ACC112 (cell line): ENCODE results near the gene CRABP2.

Source experiments
- H2AFZ ChIP-seq: fragments of 200-600 bp; sonication (generic); one replicate; pipeline ENCODE4 v1.6.0; 2017; ENCODE audit warnings: antibody characterized with exemption, low read length; ENCODE audit not compliant: unreplicated experiment
- H3K27ac ChIP-seq: fragments of 200-600 bp; sonication (generic); 2 replicates; pipeline ENCODE4 v1.5.1; 2014; ENCODE audit warnings: low read depth, mild to moderate bottlenecking, antibody characterized with exemption, low read length, moderate library complexity
- H3K27me3 ChIP-seq: fragments of 200-600 bp; sonication (generic); 2 replicates; pipeline ENCODE4 v1.6.1; 2014; ENCODE audit warnings: mild to moderate bottlenecking, antibody characterized with exemption, low read length, moderate library complexity, mixed read lengths; ENCODE audit not compliant: insufficient read depth
- H3K36me3 ChIP-seq: fragments of 200-600 bp; sonication (generic); 2 replicates; pipeline ENCODE4 v1.6.1; 2016; ENCODE audit warnings: mild to moderate bottlenecking, antibody characterized with exemption, low read length, moderate library complexity, mixed read lengths; ENCODE audit not compliant: insufficient read depth
- H3K4me1 ChIP-seq: fragments of 200-600 bp; sonication (generic); one replicate; pipeline ENCODE4 v1.6.1; 2016; ENCODE audit warnings: low read length, mixed read lengths; ENCODE audit not compliant: insufficient read depth, unreplicated experiment, control insufficient read depth
- H3K4me3 ChIP-seq: fragments of 200-600 bp; sonication (generic); 2 replicates; pipeline ENCODE4 v1.5.1; 2014; ENCODE audit warnings: mild to moderate bottlenecking, low read depth, low read length
- H3K79me2 ChIP-seq: fragments of 200-600 bp; sonication (generic); one replicate; pipeline ENCODE4 v1.6.0; 2016; ENCODE audit warnings: low read length; ENCODE audit not compliant: control insufficient read depth, unreplicated experiment, insufficient read depth

Gene CRABP2

DNA sequence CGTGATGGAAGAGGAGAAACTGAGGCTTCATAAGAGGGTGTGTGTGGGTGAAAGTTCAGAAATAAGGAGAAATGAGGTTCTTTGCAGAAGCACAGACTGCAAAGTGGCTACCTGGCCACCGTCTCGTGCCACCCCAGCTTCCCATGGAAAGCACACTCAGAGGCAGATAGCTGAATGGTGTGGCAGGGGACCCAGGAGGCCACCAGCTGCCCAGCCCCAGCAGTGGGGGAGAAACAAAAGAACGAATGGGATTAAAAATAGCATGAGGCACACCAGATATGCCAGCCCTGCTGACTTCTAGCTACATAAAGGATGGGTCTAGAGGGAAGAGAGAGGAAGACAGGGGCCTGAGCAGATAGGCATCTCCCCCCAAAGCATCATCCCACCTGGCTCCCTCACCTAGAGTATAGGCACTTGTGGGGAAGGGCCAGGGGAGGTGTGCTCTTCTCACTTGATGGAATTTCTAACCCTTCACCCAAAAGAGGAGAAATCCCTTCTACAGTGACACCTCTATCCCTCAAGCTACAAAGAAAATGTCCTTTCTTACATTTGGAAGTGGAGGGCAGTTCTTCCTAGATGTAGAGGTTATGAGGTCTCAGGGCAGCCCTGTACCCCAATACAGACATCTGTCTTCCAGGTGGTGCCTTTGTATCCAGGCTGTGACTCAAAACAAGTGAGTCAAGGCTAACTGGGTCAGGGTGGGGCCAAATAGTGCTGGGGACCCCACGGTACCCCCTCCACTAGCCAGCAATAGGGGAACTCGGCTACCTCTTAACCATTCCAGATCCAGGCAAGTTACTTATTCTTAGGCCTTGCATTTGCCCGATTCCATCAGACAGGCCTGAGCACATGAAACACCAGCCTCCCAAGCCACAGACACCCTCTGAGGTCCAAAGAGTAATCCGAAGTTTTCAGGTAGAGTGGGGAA is 42.6 kb upstream of the CRABP2 start:
- Histone ChIP-seq H3K4me1 (peaks cover 45% of the 10 kb centered on the region), H3K36me3 (peaks cover 3% of the 10 kb centered on the region; the same call in 1 of the 2 replicates), H3K27me3 (no peaks in the 10 kb centered on the region), H3K4me3 (peak overlapping the region; percentile 99), H2AFZ (no peak overlapping the region), H3K79me2 (peaks cover 80% of the 10 kb centered on the region), H3K27ac (peak overlapping the region; percentile 100)

DNA sequence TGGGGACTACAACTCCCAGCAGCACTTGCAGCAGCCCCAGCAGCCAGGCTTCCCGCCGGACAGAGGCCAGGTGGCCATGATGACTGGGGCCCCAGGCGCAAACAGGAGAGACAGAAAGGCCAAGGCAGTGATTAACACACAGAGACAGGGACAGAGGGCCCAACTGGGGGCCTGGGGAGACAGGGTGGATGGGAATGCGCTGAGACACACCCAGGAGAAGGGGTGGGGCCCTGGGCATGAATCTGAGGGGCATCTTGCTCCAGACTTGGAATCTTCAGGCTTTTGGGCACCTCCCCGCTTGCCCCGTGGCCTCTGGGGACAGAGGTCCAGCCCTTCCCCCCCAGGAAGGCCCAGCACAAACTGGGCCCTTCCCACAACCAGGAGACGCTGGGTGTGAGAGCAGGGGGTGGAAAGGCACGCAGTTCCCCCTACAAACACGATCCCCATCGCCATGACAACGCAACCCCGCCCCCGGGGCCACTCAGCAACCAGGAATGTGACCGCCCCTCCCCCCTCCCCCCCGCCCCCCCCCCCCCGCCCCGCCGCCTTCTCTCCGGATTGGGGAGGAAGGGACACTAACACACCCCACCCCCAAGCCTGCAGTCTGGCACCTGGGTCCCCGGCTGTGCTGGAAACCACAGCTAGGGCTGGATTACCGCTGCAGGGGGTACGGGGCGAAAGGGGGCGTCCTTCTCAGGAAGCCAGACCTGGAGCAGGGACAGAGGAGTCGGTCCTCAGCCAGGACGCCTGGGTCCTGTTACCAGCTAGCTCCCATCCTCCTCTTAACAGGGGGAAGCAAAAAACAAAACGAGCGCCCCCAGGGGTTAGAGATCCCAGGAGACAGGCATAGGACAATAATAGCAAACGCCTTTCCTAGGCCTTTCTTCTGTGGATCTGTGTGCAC is 41.6 kb upstream of the CRABP2 start:
- Histone ChIP-seq H3K36me3 (peaks cover 7% of the 10 kb centered on the region; the same call in 1 of the 2 replicates), H3K27me3 (no peaks in the 10 kb centered on the region), H3K4me3 (peak overlapping the region; percentile 99), H3K79me2 (peaks cover 70% of the 10 kb centered on the region), H3K27ac (peak overlapping the region; percentile 100), H3K4me1 (peaks cover 43% of the 10 kb centered on the region), H2AFZ (no peak overlapping the region)

DNA sequence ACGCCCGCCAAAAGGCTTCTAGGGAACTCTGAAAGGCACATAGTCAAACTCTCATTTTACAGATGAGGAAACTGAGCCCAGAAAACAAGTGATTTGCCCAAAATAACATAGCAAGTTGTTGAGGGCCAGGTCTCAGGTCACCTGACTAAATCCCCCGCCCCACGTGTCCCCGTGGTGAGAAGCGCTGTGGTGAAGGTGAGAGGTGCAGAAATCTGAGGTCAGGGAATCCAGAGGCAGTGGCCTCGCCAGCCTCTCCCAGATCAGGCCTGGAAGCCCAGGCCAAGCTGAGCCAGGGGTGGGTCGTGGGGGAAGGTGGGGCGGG is 41.0 kb upstream of the CRABP2 start:
- Histone ChIP-seq H3K27ac (peak overlapping the region; percentile 100), H3K4me1 (peaks cover 49% of the 10 kb centered on the region), H3K27me3 (no peaks in the 10 kb centered on the region), H3K4me3 (peak overlapping the region; percentile 78), H3K79me2 (peaks cover 67% of the 10 kb centered on the region), H3K36me3 (peaks cover 13% of the 10 kb centered on the region), H2AFZ (no peak overlapping the region)

DNA sequence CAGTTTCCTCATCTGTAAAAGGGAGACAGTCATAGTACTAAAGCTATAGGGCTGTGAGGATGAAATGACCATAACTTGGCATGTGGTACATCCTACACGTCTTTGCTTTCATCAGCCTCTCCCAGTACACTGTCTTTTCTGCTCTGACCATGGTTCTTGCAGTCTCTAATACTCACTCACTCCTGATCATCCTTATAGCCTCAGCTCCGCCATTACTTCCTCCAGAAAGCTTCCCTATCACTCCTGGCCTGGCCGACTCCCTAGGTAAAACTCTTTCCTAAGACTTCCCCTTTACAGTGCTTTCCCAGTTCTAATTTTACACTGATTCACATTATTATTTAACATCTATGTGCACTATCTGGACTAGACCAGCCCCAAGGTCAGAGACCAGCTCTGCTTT is 40.5 kb upstream of the CRABP2 start:
- H3K27ac ChIP-seq, result peak overlapping the region; percentile 100
- no peaks in the 10 kb centered on the region for H3K27me3 ChIP-seq
- H3K79me2 ChIP-seq, result peaks cover 62% of the 10 kb centered on the region
- peaks cover 51% of the 10 kb centered on the region for H3K4me1 ChIP-seq
- H2AFZ ChIP-seq, result no peak overlapping the region
- H3K4me3 ChIP-seq, result peak overlapping the region; percentile 78
- peaks cover 14% of the 10 kb centered on the region for H3K36me3 ChIP-seq

DNA sequence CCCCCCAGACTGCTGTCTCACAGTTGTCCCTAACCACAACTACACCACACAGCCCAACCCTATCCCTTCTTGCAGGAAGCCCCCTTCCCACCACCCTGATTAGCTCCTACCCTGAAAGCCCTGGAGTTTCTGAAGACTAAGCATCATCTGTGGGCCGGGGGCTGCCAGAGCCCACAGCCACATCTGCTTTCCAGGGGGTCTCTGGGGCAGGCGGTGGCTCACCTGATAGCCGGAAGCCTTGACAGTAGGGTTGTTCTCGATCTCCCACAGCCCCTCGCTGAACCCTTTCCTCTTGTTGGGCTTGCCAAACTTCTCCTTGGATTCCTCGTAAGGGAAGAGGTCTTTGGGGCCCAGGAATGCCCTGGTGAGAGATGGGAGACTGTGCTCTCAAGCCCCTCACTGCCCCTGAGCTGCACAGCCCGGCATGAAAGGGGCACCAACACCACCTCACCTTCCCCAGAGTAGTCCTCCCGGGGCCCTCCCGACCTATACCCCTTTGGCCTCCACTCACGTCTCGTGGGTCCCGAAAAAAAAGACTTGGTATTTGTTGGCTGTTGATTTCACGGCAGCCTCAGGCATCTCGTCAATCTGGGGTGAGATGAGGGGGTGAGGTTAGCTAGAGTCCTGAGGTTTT is 39.5 kb upstream of the CRABP2 start:
- Histone ChIP-seq H3K36me3 (peaks cover 14% of the 10 kb centered on the region), H3K4me1 (peaks cover 50% of the 10 kb centered on the region), H3K27me3 (no peaks in the 10 kb centered on the region), H3K27ac (peak overlapping the region; percentile 100), H3K79me2 (peaks cover 61% of the 10 kb centered on the region), H2AFZ (no peak overlapping the region), H3K4me3 (no peak overlapping the region)

DNA sequence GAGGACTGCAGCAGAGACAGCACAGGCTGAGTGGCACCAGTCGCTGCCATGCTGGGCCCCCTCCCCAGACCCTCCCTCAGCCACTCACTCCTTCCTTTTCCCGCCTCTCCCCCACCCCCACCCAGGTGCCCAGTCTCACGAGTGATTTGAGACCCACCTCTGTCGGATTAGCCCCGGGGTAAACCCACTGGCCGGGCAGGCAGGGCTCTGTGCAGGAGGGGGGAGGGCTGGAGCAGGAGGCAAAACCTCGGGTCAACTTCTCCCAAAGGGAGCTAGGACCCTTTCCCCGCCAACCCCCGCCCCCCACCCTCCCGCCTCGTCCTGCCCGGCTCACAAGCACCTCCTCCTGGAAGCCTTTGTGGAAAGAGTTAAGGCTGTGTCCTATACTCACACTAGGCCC is 39.0 kb upstream of the CRABP2 start:
- H3K4me3 ChIP-seq, result no peak overlapping the region
- H3K36me3 ChIP-seq, result peaks cover 14% of the 10 kb centered on the region
- no peak overlapping the region for H3K27ac ChIP-seq
- peaks cover 61% of the 10 kb centered on the region for H3K79me2 ChIP-seq
- no peak overlapping the region for H2AFZ ChIP-seq
- H3K4me1 ChIP-seq, result peaks cover 50% of the 10 kb centered on the region
- H3K27me3 ChIP-seq, result no peaks in the 10 kb centered on the region

DNA sequence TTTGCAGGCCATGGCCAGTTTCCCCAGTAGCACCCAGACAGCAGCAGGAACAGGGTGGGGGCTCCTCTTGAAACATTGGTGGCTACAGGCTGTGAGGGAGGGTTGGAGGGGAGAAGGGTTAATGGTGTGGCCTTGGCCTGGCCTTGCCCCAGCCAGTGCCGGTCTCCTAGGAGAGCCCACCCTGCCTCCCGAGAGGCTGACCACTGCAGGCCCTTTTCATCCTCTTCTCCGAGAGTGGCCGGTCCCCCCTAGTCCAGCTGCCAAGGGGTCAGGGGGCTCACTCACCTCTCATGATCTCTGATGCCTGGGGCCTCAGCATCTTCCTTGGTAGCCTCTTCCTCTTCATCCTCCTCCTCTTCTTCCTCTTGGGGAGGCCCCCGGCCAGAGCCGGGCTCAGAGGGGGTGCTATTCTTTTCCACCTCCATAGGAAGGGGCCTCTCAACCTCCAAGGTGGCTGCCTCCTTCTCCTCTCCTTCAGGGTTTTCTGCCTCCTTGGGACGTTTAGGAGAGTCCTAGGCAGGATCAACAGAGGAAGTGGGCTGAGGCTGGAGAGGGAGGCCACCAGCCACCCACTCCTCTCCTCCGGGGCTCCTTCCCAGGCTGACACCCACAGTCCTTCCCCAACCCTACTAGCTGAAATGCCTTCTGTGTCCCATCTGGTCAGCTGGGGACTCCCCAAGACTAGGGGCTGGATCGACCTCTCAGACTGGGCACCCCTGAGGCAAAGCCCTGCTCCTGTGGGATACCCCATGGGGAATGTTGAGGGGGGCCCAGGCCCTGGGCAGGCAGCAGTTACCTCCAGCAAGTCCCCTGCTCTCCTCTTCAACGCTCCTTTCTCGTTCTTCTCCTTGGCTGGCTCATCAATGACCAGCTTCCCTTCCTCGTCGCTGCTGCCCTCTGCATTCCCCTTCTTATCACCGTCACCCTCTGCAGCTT is 38.3 kb upstream of the CRABP2 start:
- Histone ChIP-seq H3K79me2 (peaks cover 60% of the 10 kb centered on the region), H2AFZ (no peak overlapping the region), H3K36me3 (peaks cover 14% of the 10 kb centered on the region), H3K4me3 (no peak overlapping the region), H3K4me1 (peaks cover 44% of the 10 kb centered on the region), H3K27ac (no peak overlapping the region), H3K27me3 (no peaks in the 10 kb centered on the region)

DNA sequence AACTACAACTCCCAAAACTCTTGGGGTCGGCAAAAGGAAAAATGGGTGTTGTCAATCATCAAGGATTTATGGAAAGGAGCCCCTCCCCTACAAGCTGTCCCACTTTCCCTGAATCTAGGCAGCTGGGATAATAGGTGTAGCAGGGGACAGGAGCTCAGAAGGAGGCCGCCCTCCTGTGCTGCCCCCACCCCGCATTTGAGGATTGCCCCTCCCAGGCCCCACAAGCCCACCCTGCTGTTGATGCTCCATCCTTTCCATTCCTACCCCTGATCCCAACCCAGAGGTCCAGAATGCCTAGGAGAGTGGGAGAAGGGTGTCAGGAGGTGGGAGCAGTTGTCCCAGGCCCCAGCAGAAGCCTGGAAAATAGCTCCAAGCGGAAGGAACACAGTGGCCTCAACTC is 37.4 kb upstream of the CRABP2 start:
- Histone ChIP-seq H2AFZ (no peak overlapping the region), H3K27ac (peak overlapping the region; percentile 76; the same call in 1 of the 2 replicates)

DNA sequence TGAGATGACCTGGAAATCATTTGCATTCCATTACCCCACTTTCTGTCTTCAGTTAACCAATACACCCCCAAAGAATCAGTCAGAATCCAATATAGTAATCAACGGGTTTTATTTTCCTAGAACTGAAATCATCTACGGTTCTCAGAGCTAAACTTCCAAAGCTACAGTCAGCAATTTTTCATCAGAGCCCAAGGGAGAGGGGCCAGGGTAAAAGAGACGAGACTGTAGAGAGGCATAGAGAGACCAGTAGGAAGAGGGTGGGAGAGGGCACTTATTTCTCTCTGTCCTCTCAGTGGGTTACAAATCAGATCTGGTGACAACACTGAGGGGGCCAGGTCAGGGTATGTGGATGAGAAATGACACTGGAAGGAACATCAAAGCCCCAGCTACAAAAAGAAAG is 36.6 kb upstream of the CRABP2 start:
- peak overlapping the region; percentile 76 for H3K27ac ChIP-seq
- H2AFZ ChIP-seq, result no peak overlapping the region
- peaks cover 19% of the 10 kb centered on the region for H3K36me3 ChIP-seq
- H3K27me3 ChIP-seq, result no peaks in the 10 kb centered on the region
- H3K4me3 ChIP-seq, result no peak overlapping the region
- H3K79me2 ChIP-seq, result peaks cover 46% of the 10 kb centered on the region
- H3K4me1 ChIP-seq, result peaks cover 29% of the 10 kb centered on the region

More for the DNA sequence above, 37.4 kb upstream of the CRABP2 start:
- peaks cover 14% of the 10 kb centered on the region for H3K36me3 ChIP-seq
- peaks cover 35% of the 10 kb centered on the region for H3K4me1 ChIP-seq
- H3K4me3 ChIP-seq, result no peak overlapping the region
- no peaks in the 10 kb centered on the region for H3K27me3 ChIP-seq
- peaks cover 53% of the 10 kb centered on the region for H3K79me2 ChIP-seq
